ENCODE measurements around the gene DOCK11.
A peak's percentile ranks its signal among the peaks of the same experiment; 100 is the strongest.

Gene DOCK11

GRCh38 chrX:118634336-118634735 is 138.7 kb downstream of the DOCK11 start:
- H3K4me3 ChIP-seq (ENCODE audit: low read depth, low read length) = no peak overlapping the region
- no peak for DNase-seq (ENCODE audit: low read depth)
- no peak for TF ChIP-seq CTCF (IDR thresholded peaks at IDR 0.05; ENCODE audit: insufficient read depth, low read depth, low read length, missing control alignments)

- no peak for TF ChIP-seq CTCF (IDR thresholded peaks at IDR 0.05; ENCODE audit: insufficient read depth, low read depth, low read length, missing control alignments)
- DNase-seq (ENCODE audit: low read depth) = no peak
- no peak overlapping the region for H3K4me3 ChIP-seq (ENCODE audit: low read depth, low read length)
Observed at GRCh38 chrX:118637997-118638396, 142.4 kb downstream of the DOCK11 start.

GRCh38 chrX:118644378-118644777 is 148.8 kb downstream of the DOCK11 start:
- no peak for TF ChIP-seq CTCF (IDR thresholded peaks at IDR 0.05; ENCODE audit: insufficient read depth, low read depth, low read length, missing control alignments)
- DNase-seq (ENCODE audit: low read depth) = peak; percentile 2
- H3K4me3 ChIP-seq (ENCODE audit: low read depth, low read length) = no peak overlapping the region

DNA sequence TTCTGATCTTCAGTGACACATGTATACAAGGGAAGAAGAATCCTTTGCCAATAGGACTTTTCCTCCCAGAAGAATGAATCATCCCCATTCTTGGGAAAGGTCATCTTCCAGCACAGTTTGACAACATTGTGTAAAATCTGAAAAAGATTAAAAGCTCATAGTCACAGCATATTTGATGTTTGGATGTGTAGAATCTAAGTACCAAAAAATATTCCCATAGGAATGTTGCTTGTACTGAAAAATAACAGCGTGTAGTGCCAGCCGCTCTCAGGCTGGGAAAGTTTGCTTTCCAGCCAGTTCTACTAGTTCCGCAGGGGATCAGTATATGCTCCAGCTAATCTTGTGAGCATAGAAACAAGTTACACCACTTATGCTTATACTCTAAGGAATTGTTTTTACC is 157.1 kb downstream of the DOCK11 start:
- no peak overlapping the region for H3K4me3 ChIP-seq (ENCODE audit: low read depth, low read length)
- DNase-seq (ENCODE audit: low read depth) = no peak
- TF ChIP-seq CTCF (IDR thresholded peaks at IDR 0.05; ENCODE audit: insufficient read depth, low read depth, low read length, missing control alignments) = no peak

DNA sequence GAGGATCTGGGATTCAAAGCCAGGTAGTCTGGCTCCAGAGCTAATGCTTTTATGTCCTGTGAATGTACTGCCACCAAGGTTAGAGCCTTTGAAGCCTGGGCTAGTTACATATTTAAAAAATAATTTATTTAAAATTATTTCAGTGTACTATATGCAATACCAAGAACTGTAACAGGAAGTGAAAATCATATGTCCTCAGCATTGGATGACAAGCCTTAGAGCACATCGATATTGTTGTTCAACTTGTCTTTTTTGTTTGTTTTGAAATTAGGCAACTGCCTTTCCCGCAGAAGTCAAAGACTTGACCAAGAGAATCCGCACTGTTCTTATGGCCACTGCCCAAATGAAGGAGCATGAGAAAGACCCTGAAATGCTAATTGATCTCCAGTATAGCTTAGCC is 158.7 kb downstream of the DOCK11 start:
- H3K4me3 ChIP-seq (ENCODE audit: low read depth, low read length) = no peak overlapping the region
- no peak for TF ChIP-seq CTCF (IDR thresholded peaks at IDR 0.05; ENCODE audit: insufficient read depth, low read depth, low read length, missing control alignments)
- no peak for DNase-seq (ENCODE audit: low read depth)

DNA sequence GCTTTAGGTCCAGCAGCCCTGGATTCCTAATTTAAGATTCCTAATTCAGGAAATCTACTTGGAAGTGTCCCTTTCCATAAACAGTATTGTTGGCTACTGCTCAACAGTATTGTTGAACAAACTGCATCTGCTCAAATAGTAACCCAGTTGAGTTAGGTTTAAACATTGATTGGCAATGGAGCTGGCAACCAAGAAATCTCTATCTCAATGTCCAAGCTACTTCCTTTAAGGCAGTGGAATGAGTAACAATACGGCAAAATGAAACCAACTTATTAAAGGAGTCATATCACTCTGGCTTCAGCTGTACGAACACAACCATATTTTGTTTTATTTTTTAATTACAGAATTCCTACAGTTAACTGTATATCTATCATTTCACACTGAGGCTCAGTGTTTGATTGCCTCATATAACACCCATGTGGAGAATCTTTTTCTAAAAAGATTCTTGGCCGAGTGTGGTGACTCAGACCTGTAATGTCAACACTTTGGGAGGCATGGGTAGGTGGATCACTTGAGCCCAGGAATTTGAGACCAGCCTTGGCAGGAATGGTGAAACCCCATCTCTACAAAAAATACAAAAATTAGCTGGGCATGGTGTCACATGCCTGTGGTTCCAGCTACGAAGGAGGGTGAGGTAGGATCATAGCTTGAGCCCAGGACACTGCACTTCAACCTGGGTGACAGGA is 160.1 kb downstream of the DOCK11 start:
- TF ChIP-seq CTCF (IDR thresholded peaks at IDR 0.05; ENCODE audit: insufficient read depth, low read depth, low read length, missing control alignments) = no peak
- no peak overlapping the region for H3K4me3 ChIP-seq (ENCODE audit: low read depth, low read length)
- no peak for DNase-seq (ENCODE audit: low read depth)

DNA sequence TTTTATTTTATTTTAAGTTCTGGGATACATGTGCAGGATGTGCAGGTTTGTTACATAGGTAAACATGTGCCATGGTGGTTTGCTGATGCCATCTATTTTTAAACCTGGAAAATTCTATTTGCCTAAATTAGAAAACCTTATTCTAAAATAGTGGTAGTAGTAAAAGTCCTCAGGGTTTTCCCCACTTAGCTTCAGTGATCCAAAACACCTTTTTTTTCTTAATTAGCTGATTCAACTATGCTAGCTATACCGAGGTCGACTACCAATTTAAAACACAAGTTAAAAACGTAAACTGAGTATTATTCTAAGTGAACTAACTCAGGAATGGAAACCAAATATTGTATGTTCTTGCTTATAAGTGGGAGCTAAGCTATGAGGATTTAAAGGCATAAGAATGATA is 161.8 kb downstream of the DOCK11 start:
- no peak for DNase-seq (ENCODE audit: low read depth)
- no peak for TF ChIP-seq CTCF (IDR thresholded peaks at IDR 0.05; ENCODE audit: insufficient read depth, low read depth, low read length, missing control alignments)
- no peak overlapping the region for H3K4me3 ChIP-seq (ENCODE audit: low read depth, low read length)

Data from GM12865 (cell line).